Measurements from ENCODE around the gene INTS1. TPM values are rescaled to one million over a fixed set of nuclear protein-coding genes. Genes with fewer than 3 reads are reported as not detected.

The INTS1 gene
- total and polyA plus RNA-seq, 2 donors (not counting 1 experiment from before 2014, with no cell fraction given): 128 to 160 TPM

GRCh38 chr7:1530946-1531262, 26.7 kb upstream of the INTS1 start:
- Histone ChIP-seq H3K36me3 (replicated peaks in 1 of 2; ENCODE audit: control extremely low read depth in 1 of 2, control insufficient read depth in 1 of 2, extremely low read depth in 1 of 2, insufficient read depth in 2 of 2, low read length in 1 of 2) (peaks cover 0 to 12% of the 10 kb centered on the region in 2 experiments), H4K20me1 (ENCODE audit: control insufficient read depth, insufficient read depth, low read length, poor library complexity, severe bottlenecking) (peaks cover 48% of the 10 kb centered on the region), H3K4me1 (ENCODE audit: control insufficient read depth in 2 of 2, insufficient read depth in 2 of 2, low read length in 2 of 2) (peaks cover 24 to 38% of the 10 kb centered on the region in 2 donors), H3K9me3 (ENCODE audit: control extremely low read depth in 1 of 3, control insufficient read depth in 2 of 3, insufficient read depth in 1 of 3, low read length in 2 of 3) (no peaks in the 10 kb centered on the region), H3K4me3 (ENCODE audit: control extremely low read depth in 1 of 5, extremely low read depth in 1 of 5, insufficient read depth in 1 of 5, low read depth in 2 of 5, low read length in 4 of 5) (peak overlapping the region in 4 of 5 experiments; percentile 60 to 73 (median 64)), H3K9ac (ENCODE audit: low read length) (peak overlapping the region; percentile 72), H3K27me3 (replicated peaks in 1 of 4; ENCODE audit: control extremely low read depth in 1 of 4, control insufficient read depth in 3 of 4, insufficient read depth in 4 of 4, low read length in 3 of 4) (no peaks in the 10 kb centered on the region), H2AFZ (ENCODE audit: insufficient read depth, low read depth, low read length, poor library complexity, severe bottlenecking) (no peak overlapping the region), H3K79me2 (ENCODE audit: control insufficient read depth, insufficient read depth, low read length) (peaks cover 61% of the 10 kb centered on the region), H3K4me2 (replicated peaks; ENCODE audit: low read depth, low read length, poor library complexity, severe bottlenecking) (peak overlapping the region; percentile 97), H3K27ac (ENCODE audit: low read length in 2 of 2) (peak overlapping the region in 1 of 2 donors; percentile 84)
- Mint-ChIP-seq H3K9me3 (ENCODE audit: insufficient read depth) (no peaks in the 10 kb centered on the region), H3K4me1 (peaks cover 28% of the 10 kb centered on the region), H3K4me3 (no peak overlapping the region), H3K27me3 (peaks cover 4% of the 10 kb centered on the region), H3K27ac (no peak overlapping the region)
- intact Hi-C loops (cut with micrococcal nuclease): loop anchor here (1.0 to 2.0 kb wide), 3 partner anchors 18 to 38 kb away; partner anchors contain the start of gene INTS1
- ChIA-PET CTCF (no interaction called here), POLR2A (interaction anchor here (1.2 kb wide), 1 partner anchor 25 kb away, joined by 4 read pairs; no protein-coding TSS in a partner anchor)
- peak; percentile 34 for ATAC-seq (ENCODE audit: low read depth)
- TF ChIP-seq EZH2 (IDR thresholded peaks at IDR 0.05; ENCODE audit: borderline replicate concordance, insufficient read depth, low read depth, low read length, poor library complexity, severe bottlenecking) (no peak), CTCF (IDR thresholded peaks at IDR 0.05) (no peak)
- WGBS (ENCODE audit: insufficient coverage): 0% methylated on average over 43 of the region's 45 CpGs
- DNase-seq: peak; percentile 75

GRCh38 chr7:1529383-1530116, 25.4 kb upstream of the INTS1 start:
- Histone ChIP-seq H3K4me1 (ENCODE audit: control insufficient read depth in 2 of 2, insufficient read depth in 2 of 2, low read length in 2 of 2) (peaks cover 24 to 38% of the 10 kb centered on the region in 2 donors), H4K20me1 (ENCODE audit: control insufficient read depth, insufficient read depth, low read length, poor library complexity, severe bottlenecking) (peaks cover 34% of the 10 kb centered on the region), H2AFZ (ENCODE audit: insufficient read depth, low read depth, low read length, poor library complexity, severe bottlenecking) (peak overlapping the region; percentile 58), H3K27me3 (replicated peaks in 1 of 4; ENCODE audit: control extremely low read depth in 1 of 4, control insufficient read depth in 3 of 4, insufficient read depth in 4 of 4, low read length in 3 of 4) (no peaks in the 10 kb centered on the region), H3K9me3 (ENCODE audit: control extremely low read depth in 1 of 3, control insufficient read depth in 2 of 3, insufficient read depth in 1 of 3, low read length in 2 of 3) (no peaks in the 10 kb centered on the region), H3K9ac (ENCODE audit: low read length) (no peak overlapping the region), H3K36me3 (replicated peaks in 1 of 2; ENCODE audit: control extremely low read depth in 1 of 2, control insufficient read depth in 1 of 2, extremely low read depth in 1 of 2, insufficient read depth in 2 of 2, low read length in 1 of 2) (peaks cover 0 to 8% of the 10 kb centered on the region in 2 experiments), H3K4me2 (replicated peaks; ENCODE audit: low read depth, low read length, poor library complexity, severe bottlenecking) (peak overlapping the region; percentile 97), H3K27ac (ENCODE audit: low read length in 2 of 2) (no peak overlapping the region), H3K4me3 (ENCODE audit: control extremely low read depth in 1 of 5, extremely low read depth in 1 of 5, insufficient read depth in 1 of 5, low read depth in 2 of 5, low read length in 4 of 5) (no peak overlapping the region), H3K79me2 (ENCODE audit: control insufficient read depth, insufficient read depth, low read length) (peaks cover 48% of the 10 kb centered on the region)
- intact Hi-C loops (cut with micrococcal nuclease): loop anchor here (1.0 to 2.0 kb wide), 3 partner anchors 17 to 40 kb away; partner anchors contain the start of gene INTS1
- H3K9me3 Mint-ChIP-seq (ENCODE audit: insufficient read depth): no peaks in the 10 kb centered on the region
- no peak for TF ChIP-seq EZH2 (IDR thresholded peaks at IDR 0.05; ENCODE audit: borderline replicate concordance, insufficient read depth, low read depth, low read length, poor library complexity, severe bottlenecking)
- no peak for TF ChIP-seq CTCF (IDR thresholded peaks at IDR 0.05)
- POLR2A ChIA-PET: interaction anchor here (0.6 to 1.2 kb wide), 2 partner anchors 17 to 25 kb away, joined by 5 to 6 read pairs; partner anchors contain the start of gene INTS1
- ATAC-seq (ENCODE audit: low read depth): no peak
- peak overlapping the region; percentile 77 for H3K27ac Mint-ChIP-seq
- H3K4me3 Mint-ChIP-seq: peak overlapping the region; percentile 79
- peaks cover 10% of the 10 kb centered on the region for H3K27me3 Mint-ChIP-seq
- 71% methylated on average over 19 of the region's 21 CpGs for WGBS (ENCODE audit: insufficient coverage)
- CTCF ChIA-PET: interaction anchor here (0.7 to 1.8 kb wide), 3 partner anchors 22 to 26 kb away, joined by 3 read pairs; partner anchors contain the start of gene TMEM184A
- H3K4me1 Mint-ChIP-seq: peaks cover 28% of the 10 kb centered on the region
- peak; percentile 31 for DNase-seq

Data from B cell (primary cell).